ENCODE measurements around the gene CAMTA1.

DNA sequence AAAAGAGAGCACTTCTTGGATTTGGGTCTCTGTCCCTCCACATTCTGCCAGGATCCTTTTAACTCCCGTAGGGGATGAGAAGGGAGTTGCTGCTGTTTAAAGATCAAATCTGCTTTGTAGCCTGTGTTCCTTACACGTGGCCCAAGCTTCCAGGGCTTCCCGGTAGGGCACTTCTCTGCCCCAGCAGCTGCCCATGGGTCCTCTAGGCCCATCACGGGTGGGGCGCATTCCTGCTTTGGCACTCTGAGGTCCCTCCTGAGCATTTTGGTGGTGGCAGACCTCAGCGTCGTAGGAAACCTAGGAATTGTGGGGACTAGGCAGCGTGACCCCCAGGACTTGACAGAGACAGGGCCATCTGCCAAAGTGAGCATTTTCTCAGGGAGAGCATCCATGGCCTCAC is 565.5 kb downstream of the CAMTA1 start:
- TF ChIP-seq POLR2A (IDR thresholded peaks at IDR 0.05; ENCODE audit: low read length): no peak
- TF ChIP-seq GATA1 (IDR thresholded peaks at IDR 0.05; ENCODE audit: low read depth, low read length): no peak

All from erythroblast (primary cell).